Inflammatory macrophage (primary cell): ENCODE results near the gene RPS23.
"Not testable (repeated sequence)": the region's sequence is repeated elsewhere in the genome, so short reads cannot be mapped to it uniquely, and the experiment has no call there.

Experiments
- DNase-seq, 2 donors: peaks; one replicate each; pipeline ENCODE4 v3.0.0-alpha.2; 2020 to 2022

The RPS23 gene

DNA sequence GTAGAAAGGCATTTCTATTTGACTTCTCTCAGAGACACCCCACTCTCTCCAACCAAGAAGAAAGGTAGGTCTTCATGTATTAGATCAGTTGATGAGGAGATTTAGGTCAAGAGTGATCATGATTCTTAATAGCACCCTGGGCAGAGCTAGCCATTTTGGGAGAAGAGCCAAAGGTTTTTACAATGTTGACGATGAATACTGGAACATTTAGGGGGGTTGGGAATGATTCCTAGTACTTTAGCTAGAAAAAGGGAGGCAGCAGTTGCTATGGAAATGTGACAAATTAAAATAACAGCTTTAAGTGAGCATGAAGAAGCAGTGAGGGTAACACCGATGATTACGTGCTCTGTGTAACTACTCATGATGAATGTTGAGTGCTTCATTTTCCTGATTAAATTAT, 9.5 kb upstream of the RPS23 start:
- no peak for DNase-seq

DNA sequence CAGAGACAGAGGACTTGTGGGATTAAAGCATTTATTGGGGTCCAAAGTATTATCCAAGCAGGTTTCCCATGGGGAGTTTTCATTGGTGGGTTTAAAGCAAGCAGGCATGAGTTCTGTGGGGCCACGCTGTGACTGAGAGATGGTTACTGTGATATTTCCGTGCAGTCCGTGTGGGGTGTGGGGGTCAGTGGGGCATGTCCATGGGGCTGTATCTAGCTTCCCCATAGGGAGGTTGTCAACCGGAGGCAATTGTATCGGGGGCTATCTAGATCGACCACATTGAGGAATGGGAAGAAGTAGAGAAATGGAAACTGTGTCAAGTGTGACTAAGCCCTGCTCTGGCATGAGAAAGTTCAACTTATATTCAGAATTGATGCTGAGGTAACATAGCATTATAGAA, 7.1 kb upstream of the RPS23 start:
- DNase-seq, result no peak

DNA sequence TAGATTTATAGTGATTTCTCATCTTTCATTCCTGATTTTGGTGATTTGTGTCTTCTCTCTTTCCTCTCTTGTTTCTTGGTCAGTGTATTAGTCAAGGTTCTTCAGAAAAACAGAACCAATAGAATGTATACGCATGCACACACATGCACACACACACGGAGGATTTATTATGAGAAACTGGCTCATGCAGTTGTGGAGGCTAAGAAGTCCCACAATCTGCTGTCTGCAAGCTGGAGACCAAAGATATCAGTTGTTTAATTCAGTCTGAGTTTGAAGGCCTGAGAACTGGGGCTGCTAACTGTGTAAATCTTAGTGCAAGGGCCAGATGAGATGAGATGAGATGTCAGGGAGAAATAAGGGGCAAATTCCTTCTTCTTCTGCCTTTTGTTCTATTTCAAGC, 5.7 kb upstream of the RPS23 start:
- no peak for DNase-seq

DNA sequence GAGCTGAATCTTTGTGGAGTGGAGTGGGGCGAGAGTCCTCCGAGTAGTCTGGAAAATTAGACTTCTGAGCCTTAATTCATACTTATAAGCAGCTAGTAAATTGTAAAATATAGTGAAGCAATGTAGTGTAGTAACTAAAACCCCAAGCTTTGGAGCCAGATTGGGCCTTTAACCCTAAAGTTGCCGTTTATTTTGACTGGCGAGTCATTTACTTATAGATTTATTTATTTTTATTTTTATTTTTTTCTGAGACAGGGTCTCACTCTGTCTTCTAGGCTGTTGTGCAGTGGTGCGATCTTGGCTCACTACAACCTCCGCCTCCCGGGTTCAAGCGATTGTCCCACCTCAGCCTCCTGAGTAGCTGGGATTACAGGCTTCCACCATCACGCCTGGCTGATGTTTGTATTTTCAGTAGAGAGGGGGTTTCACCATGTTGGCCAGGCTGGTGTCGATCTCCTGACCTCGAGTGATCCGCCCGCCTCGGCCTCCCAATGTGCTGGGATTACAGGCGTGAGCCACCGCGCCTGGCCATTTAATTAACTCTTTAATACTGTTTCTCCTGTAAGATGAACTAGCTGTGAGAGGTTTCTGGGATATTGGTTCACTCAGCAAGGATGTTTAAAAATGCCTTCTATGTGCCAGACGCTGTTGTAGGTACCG, 687 bp upstream of the RPS23 start:
- no peak for DNase-seq

DNA sequence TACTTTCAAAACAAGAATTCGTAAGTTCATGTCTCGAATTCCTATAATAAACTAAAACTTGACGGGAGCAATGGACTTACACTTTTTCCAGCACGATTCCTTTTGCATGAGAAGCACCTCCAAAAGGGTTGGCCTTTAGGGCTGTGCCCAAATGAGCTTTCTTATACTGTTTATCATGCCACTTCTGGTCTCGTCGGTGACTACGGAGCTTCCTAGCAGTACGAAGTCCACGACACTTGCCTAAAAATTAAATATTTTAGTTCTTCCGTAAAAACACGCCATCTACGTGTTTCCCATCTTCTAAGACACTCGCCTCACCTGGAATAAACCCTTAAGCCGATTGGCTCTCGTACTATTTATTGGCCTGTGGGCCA, 554 bp downstream of the RPS23 start:
- no peak for DNase-seq

DNA sequence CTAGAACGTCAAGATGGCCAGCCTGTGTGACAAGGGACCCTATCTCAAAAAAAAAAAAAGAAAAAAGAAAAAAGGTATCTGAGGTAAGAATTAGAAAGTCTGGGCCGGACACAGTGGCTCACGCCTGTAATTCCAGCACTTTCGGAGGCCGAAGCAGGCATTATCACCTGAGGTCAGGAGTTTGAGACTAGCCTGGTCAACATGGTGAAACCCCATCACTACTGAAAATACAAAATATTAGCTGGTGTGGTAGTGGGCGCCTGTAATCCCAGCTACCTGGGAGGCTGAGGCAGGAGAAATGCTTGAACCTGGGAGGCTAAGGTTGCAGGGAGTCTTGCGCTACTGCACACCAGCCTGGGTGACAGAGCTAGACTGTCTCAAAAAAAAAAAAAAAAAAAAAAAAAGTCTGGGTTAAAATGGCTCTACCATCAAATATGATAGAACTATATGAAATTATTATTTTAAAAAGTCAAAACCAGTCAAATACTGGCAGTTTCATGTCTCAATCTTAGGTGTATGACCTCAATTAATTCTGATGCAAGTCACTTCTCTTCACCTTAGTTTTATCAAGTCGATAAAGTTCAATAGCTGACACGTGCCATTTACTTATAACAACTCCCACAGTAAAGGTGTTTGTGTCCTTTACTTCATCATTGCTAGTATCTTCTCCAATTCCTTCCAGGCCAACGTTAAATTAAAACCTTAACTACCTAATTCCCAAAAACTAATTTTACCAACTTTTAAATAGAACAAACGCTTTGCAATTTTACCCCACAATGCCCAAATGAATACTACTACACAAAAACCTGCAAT, 1.1 kb downstream of the RPS23 start:
- DNase-seq, result no peak

DNA sequence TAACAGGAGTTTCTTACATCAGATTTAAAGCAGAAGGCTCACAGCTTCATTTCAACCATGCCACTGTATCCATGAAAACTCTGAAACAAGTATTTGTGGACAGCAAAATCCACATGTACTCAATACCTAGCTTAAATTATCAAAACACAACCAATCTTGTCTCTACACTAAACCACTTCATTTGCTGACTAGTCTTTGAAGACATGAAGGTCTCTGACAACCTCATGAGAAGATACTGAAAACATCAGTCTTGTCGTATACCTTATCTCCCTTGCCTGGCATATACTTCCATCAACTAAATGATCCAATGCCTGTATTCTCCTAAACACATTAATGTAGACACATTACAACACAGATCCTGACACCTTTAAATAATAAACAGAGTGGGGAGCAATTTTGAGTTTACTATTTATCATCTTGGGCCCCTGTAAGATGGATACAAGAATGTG, 2.9 kb downstream of the RPS23 start:
- no peak for DNase-seq

DNA sequence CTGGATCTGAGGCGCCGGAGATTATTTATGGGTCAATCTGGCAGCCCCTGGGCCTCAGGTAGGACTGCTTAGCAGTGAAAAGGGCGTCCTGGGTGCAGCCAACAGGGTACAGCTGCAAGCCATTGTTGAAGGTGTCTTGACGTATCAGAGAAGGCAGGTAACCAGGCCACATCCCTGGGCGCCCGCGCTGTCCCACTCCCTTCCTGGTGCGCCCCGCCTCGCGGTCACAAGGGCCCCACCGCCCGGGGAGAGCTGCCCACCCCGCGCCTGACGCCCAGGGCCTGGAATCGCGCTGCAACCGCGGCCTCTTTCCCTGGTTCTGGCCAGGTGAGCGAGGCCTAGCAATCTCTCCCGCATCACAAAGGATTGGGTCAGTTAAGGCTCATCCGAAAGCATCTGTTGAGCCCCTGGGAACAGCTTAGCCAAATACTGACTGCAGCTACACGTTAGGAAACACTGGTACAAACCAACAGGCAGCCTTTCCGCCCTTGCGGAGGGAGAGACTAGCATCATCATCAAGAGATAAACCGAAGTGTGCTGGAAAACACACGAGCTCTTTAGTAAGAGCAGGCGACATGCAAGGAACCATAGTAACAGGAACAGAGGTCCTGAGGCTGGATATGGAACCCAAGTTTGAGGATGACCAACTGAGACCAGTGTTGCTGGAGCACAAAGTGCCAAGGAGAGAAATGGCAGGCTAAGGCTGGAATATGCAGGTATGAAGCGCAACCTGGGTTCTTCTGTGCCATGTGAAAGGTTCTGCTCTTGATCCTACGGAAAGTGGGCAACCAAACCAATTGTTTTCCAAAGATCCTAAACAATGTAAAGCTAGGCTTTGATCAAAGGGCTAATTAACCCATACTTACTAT, 3.6 kb downstream of the RPS23 start:
- no peak for DNase-seq

DNA sequence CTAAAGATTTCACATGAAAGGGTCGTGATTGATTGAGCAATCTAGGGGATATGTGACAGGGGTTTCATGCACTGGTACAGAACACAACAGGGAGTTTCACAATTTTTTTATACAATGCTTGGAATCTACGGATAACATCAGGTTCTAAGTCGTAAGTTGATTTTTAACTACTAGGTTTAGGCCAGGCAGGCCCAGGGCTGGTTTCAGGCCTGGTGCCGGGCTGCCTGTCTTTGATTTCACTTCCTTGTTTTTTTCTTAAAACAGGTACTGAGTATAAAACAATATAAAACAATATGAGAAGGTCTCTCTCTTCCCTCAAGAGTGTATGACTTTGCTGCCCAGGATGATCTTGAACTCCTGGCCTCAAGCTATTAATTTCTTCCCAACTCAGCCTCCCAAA, 4.7 kb downstream of the RPS23 start:
- not testable (repeated sequence) for DNase-seq

DNA sequence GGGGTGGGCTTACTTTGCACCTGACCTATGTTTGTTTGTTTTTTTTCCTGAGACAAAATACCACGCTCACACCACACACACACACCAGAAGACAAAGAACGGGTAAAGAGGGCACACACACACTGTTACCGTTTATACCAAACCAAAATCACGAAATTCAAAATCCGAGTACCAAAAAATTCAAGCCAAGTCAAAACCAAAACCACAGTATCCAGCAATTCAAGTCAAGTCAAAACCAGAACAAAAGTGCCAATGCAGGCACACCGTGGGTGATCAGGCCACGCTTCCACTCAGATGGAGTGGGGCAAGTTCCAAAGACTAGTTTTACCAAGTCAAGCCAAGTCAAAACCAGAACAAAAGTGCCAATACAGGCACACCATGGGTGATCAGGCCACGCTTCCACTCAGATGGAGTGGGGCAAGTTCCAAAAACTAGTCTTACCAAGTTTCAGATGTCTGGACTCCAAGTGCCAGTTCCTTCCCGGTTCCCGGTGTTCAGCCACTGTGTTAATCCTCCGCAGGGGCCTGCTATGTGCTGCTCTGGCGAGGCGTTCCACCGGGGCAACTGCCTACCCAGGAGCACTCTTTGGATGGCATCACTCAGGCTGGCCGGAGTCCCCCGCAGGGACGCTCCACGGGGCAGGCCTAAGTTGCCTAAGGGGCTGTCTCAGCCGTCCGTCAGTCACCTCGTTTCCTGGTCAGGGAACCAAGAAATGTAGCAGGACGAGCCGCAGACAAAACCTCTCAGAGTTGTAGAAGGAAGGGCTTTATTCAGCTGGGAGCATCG, 5.4 kb downstream of the RPS23 start:
- not testable (repeated sequence) for DNase-seq

DNA sequence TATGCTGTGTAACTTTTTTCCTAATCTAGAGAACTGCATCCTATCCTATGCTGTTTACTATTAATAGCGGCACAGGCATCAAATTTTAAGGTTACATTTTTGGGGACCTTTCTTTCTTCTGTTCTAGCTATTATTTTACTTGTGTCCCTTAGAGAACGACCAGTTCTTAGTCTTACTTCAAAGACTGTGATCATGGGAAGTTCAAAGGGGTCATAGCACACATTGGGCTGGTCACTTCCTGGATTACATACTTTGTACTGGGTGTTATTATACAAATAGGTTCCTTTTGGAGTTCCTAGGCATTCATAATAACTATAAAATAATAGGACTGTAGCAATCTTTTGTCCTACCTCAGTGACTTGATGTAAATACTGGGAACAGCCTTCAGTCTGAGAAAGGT, 8.8 kb downstream of the RPS23 start:
- DNase-seq, result not testable (repeated sequence)

DNA sequence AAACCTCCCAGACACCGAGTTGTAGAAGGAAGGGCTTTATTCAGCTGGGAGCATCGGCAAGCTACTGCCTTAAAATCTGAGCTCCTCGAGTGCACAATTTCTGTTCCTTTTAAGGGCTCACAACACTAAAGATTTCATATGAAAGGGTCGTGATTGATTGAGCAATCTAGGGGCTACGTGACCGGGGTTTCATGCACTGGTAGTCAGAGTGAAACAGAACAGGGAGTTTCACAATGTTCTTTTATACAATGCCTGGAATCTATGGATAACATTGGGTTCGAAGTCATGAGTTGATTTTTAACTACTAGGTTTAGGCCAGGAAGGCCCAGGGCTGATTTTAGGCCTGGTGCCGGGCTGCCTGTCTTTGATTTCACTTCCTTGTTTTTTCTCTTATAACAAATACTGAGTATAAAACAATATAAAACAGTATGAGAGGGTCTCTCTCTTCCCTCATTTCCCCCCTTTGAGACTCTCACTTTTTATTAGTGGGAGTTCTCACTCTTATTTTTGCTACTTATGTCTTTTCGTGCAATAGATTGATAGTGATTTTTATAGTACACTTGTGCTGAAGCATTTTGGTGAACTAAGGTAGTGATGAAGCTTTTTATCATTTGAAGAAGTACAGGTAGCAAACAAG, 10.7 kb downstream of the RPS23 start:
- not testable (repeated sequence) for DNase-seq

DNA sequence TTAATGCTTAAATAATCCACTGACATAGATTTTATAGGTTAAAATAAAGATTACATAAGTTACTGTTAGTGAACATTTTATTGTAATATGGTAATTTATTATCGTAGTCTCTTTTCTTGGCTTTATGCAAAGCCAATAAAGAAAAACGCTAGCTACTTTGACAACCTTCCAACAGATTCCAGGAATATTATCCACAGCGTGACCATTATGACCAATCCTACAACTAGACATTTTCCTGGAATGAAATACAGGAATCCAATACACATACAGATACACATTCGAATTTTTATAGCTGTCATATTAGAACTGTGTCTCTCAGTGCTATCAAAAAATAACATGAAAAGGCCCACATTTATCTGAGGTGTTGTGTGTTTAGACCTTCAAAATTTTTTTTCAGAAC, 13.1 kb downstream of the RPS23 start:
- no peak for DNase-seq

DNA sequence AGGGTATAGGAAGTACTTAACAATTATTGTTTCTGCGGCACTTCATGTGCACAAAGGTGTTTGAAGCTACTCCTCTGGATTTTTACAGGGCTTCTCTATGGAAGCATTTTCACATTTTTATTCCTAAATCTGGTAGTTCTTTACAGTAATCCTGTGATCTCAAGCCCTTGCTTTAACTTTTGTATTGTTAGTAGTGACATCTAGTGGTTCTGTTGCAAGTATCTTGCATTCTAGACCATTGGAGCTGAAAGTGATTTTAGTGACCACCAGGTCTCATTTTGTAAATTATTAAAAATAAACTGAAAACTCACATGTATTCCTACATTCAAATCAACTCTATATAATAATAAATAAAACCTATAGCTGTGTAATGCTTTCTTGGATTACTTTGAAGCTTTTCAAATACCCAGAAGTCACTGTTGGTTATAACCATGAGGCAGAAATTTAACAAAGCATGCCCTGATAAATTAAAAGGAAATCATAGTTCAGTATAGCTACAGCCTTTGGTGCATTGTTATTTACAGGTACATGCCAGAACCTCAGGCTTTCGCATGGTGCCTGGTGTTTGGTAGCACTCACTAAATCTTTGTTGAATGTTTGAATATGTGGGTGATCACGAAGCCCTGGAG, 18.9 kb downstream of the RPS23 start:
- no peak for DNase-seq

DNA sequence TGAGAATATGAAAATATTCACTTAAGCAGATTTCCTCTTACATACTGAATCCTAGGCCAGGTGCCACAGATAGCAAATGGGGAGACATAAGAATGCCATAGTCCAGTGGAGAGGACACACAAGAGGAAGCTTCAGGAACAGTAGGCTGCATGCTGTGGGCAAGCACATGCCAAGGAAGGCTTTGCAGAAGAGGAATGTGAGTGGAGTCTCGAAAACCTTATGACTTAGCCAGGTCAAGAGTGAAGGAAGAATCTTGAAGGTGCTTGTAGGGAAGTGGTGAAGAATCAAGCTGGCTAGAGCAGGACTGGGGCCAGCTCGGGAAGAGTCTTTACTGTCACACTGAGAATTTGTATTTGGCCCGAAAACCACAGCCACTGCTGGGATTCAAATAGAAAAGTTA, 20.4 kb downstream of the RPS23 start:
- no peak for DNase-seq

DNA sequence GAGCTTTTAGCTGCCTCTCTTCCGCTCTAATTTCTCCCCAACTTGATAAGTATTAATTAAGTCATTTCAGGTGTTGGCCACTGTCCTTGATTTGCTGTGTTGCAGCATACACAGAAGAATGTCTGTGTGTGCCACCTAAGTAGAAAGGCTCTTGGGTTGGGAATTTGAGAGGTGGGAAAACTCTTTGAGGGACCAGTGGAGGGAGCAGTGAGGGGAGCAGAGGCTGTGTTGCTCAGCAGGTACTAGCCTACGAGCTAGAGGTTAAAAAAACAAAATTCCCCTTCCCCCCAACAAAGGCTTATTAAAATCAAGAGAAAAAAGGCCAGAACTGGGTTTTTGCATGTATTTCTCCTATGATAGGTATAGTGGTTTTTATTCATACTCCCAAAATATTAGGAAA, 20.9 kb downstream of the RPS23 start:
- DNase-seq, result no peak

DNA sequence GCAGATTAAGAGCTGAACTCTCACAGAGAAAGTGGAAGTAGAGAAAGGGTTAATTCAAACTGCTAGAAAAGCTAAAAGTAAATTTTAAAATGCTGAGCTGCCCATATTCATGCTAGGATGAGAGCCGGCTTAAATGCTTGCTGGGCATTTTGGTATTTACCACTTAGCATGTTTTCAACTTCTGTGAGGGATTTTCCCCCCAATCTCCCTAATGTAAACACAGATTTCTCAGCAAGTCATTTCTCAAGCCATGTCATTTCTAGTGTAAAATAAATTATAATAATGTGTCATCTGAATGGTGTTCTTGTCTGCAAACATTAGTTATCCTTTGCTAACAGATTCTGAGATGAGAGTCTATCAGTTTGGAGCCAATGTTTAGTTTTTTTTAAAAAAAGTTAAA, 22.3 kb downstream of the RPS23 start:
- no peak for DNase-seq

DNA sequence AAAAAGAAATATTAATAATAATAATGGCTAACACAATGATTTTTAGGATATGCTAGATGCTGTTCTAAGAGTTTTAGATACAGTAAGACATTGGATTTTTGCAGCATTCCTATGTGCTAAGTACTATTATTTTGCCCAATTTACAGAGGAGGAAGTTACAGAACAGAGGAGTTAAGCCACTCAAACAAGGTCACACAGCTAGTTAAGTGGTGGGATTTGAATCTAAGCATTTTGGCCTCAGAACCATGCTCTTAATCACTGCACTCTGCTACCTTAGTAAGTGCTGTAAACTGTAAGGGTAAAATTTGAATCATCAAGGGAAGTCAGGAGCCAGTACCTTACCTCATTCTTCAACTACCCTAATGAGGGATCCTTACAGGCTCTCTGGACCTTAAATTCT, 25.4 kb downstream of the RPS23 start:
- DNase-seq, result no peak

DNA sequence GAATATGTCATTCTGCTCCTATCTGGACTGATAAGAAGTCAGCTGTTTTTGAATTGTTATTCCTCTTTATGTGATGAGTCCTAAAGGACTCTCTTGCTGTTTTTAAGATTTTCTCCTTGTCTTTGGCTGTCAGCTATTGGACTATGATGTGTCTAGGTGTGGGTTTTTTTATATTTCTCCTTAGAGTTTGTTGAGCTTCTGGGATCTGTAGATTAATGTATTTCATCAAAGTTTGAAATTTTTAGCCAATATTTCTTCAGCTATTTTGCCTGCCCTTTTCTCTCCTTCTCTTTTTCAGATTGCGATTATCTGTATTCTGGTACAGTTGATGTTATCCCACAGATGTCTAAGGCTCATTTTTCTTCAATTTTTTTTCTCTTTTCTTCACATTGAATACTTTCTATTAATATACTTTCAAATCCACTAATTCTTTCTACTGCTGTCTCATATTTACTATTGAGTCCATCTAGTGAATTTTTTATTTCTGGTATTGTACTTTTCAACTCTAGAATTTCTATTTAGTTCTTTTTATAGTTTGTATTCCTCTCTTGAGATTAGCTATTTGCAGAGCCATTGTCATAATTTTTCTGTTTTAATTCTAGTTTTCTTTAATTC, 31.1 kb downstream of the RPS23 start:
- no peak for DNase-seq

DNA sequence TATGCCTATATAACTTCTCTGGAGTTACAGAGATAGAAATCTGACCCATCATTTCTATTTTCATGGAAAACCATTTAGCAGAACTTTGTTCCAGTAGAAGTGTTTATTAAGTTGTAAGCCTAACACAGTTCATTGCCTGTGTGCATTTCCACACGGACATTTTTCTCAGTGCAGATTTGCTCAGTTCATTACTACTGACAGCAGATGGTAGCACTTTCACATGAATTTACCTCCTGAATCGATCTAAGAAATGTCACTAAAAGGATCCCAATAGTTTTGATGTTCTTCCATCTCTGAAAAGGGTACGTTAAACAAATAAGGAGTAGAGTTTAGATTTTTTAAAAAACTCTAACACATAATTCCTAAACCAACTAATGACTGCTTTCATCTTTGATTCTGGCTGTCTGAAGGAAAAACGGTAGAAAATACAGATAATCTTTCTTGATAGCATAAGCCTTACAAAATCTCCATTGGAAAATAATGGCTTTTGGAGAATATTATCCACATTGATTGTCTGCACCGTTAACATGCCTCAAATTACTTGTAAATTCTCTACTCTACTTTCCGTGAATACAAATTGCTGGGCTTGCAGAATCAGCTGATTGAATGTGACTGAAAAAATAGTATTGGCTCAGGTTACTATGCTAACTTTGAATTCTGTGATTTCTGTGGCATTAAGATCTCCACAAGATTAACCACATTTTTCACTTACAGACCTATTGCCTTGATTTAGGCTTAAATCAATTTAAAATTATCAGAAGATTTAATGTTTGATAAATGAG, 33.1 kb downstream of the RPS23 start:
- no peak for DNase-seq
